Measurements from ENCODE around the gene KRT85.

KRT85 gene

DNA sequence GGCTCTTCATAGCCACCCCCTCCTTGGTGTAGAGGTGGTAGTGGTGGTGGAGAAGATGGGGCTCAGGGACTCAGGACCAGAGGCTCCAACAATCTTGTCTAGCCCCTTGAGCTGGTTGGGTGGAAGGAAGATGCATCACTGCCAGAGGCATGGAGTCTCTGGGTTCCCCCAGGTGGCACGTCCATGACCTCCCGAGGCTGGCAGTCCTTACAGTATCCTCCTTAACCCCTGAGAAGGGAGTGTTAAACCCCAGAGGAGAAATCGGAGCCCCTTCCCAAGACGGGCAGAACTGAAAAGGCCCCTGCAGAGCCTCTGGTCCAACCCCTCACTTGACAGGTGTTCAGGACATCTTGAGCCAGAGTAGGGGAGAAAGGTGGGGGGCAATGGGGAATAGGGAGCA is 55.2 kb downstream of the KRT85 start:
- Histone ChIP-seq H3K9ac (ENCODE audit: low read length) (no peak overlapping the region), H3K36me3 (ENCODE audit: control insufficient read depth, insufficient read depth, low read length) (no peaks in the 10 kb centered on the region), H3K4me3 (ENCODE audit: low read length) (no peak overlapping the region), H3K79me2 (ENCODE audit: control insufficient read depth, insufficient read depth, low read length) (no peaks in the 10 kb centered on the region), H4K8ac (ENCODE audit: low read depth, low read length) (no peak overlapping the region), H3K18ac (ENCODE audit: low read length) (no peak overlapping the region), H3K27me3 (ENCODE audit: insufficient read depth, low read length, poor library complexity) (peaks cover 7% of the 10 kb centered on the region), H3K27ac (ENCODE audit: low read depth, low read length) (no peak overlapping the region), H3K4me2 (ENCODE audit: low read length) (no peak overlapping the region), H2BK15ac (replicated peaks; ENCODE audit: low read depth) (no peak overlapping the region), H3K79me1 (ENCODE audit: low read length) (no peaks in the 10 kb centered on the region), H2AK5ac (ENCODE audit: low read length) (no peak overlapping the region), H3K56ac (ENCODE audit: low read length) (no peak overlapping the region), H3K23ac (ENCODE audit: low read length) (no peak overlapping the region), H3K4ac (ENCODE audit: low read depth, low read length) (no peak overlapping the region), H3K4me1 (ENCODE audit: control insufficient read depth, low read depth, low read length) (no peaks in the 10 kb centered on the region), H2BK5ac (ENCODE audit: low read length) (no peak overlapping the region), H4K5ac (ENCODE audit: low read length) (no peak overlapping the region), H2BK120ac (ENCODE audit: low read depth, low read length) (no peak overlapping the region)
- no CpG with 5 or more reads among the region's 4 CpGs for WGBS (ENCODE audit: extremely low coverage, insufficient coverage, low lambda C conversion rate)
- no peak for DNase-seq

- Histone ChIP-seq H2BK15ac (replicated peaks; ENCODE audit: low read depth) (no peak overlapping the region), H3K36me3 (ENCODE audit: control insufficient read depth, insufficient read depth, low read length) (no peaks in the 10 kb centered on the region), H3K27ac (ENCODE audit: low read depth, low read length) (no peak overlapping the region), H4K8ac (ENCODE audit: low read depth, low read length) (no peak overlapping the region), H2BK120ac (ENCODE audit: low read depth, low read length) (no peak overlapping the region), H3K4me1 (ENCODE audit: control insufficient read depth, low read depth, low read length) (no peaks in the 10 kb centered on the region), H3K23ac (ENCODE audit: low read length) (no peak overlapping the region), H3K18ac (ENCODE audit: low read length) (no peak overlapping the region), H3K9ac (ENCODE audit: low read length) (no peak overlapping the region), H3K79me1 (ENCODE audit: low read length) (no peaks in the 10 kb centered on the region), H3K27me3 (ENCODE audit: insufficient read depth, low read length, poor library complexity) (peaks cover 8% of the 10 kb centered on the region), H3K4me2 (ENCODE audit: low read length) (no peak overlapping the region), H2BK5ac (ENCODE audit: low read length) (no peak overlapping the region), H3K4ac (ENCODE audit: low read depth, low read length) (no peak overlapping the region), H3K4me3 (ENCODE audit: low read length) (no peak overlapping the region), H4K5ac (ENCODE audit: low read length) (no peak overlapping the region), H3K56ac (ENCODE audit: low read length) (no peak overlapping the region), H2AK5ac (ENCODE audit: low read length) (no peak overlapping the region), H3K79me2 (ENCODE audit: control insufficient read depth, insufficient read depth, low read length) (no peaks in the 10 kb centered on the region)
- DNase-seq = no peak
- no CpG with 5 or more reads among the region's 3 CpGs for WGBS (ENCODE audit: extremely low coverage, insufficient coverage, low lambda C conversion rate)
Observed at GRCh38 chr12:52311285-52311648, 56.0 kb downstream of the KRT85 start.

- no peak overlapping the region for H3K9ac ChIP-seq (ENCODE audit: low read length)
- no CpG with 5 or more reads among the region's 5 CpGs for WGBS (ENCODE audit: extremely low coverage, insufficient coverage, low lambda C conversion rate)
- H3K56ac ChIP-seq (ENCODE audit: low read length) = no peak overlapping the region
- no peak overlapping the region for H2BK5ac ChIP-seq (ENCODE audit: low read length)
- peaks cover 8% of the 10 kb centered on the region for H3K27me3 ChIP-seq (ENCODE audit: insufficient read depth, low read length, poor library complexity)
- no peak overlapping the region for H3K23ac ChIP-seq (ENCODE audit: low read length)
- no peak for DNase-seq
- no peaks in the 10 kb centered on the region for H3K79me1 ChIP-seq (ENCODE audit: low read length)
- H3K4me1 ChIP-seq (ENCODE audit: control insufficient read depth, low read depth, low read length) = no peaks in the 10 kb centered on the region
- no peak overlapping the region for H3K4me2 ChIP-seq (ENCODE audit: low read length)
- H4K5ac ChIP-seq (ENCODE audit: low read length) = no peak overlapping the region
- no peak overlapping the region for H2BK15ac ChIP-seq (replicated peaks; ENCODE audit: low read depth)
- H3K79me2 ChIP-seq (ENCODE audit: control insufficient read depth, insufficient read depth, low read length) = no peaks in the 10 kb centered on the region
- H2BK120ac ChIP-seq (ENCODE audit: low read depth, low read length) = no peak overlapping the region
- H3K18ac ChIP-seq (ENCODE audit: low read length) = no peak overlapping the region
- H3K27ac ChIP-seq (ENCODE audit: low read depth, low read length) = no peak overlapping the region
- no peak overlapping the region for H3K4ac ChIP-seq (ENCODE audit: low read depth, low read length)
- H2AK5ac ChIP-seq (ENCODE audit: low read length) = no peak overlapping the region
- no peak overlapping the region for H3K4me3 ChIP-seq (ENCODE audit: low read length)
- no peak overlapping the region for H4K8ac ChIP-seq (ENCODE audit: low read depth, low read length)
- H3K36me3 ChIP-seq (ENCODE audit: control insufficient read depth, insufficient read depth, low read length) = no peaks in the 10 kb centered on the region
Observed at GRCh38 chr12:52310622-52311284, 56.5 kb downstream of the KRT85 start.
